ENCODE results near the gene GRID1. TPM values are rescaled to one million over a fixed set of nuclear protein-coding genes. Genes with fewer than 3 reads are reported as not detected.

Gene GRID1
- total and polyA plus RNA-seq, 2 experiments from 2014 or later = not detected

DNA sequence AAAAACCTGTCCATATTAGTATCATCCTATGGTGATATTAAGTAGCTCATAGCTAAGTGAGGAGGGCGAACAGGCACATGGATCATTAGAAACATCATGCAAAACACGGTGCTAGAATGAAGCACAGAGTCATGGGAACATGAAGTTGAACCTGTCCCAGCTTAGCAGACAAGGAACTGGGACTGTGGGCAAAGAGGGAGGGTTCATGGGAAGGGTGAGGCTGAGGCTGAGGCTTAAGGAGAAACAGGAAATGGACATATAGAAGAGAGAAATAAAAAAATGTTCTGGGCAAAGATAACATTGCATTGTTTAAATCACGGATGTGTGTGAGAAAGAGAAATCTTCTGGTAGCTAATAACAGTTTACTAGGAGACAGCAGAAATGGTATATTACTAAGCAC lies 708.1 kb downstream of the GRID1 start:
- Histone ChIP-seq H4K20me1 (ENCODE audit: insufficient read depth) (no peaks in the 10 kb centered on the region), H3F3A (ENCODE audit: insufficient read depth) (no peaks in the 10 kb centered on the region), H3K79me2 (ENCODE audit: insufficient read depth) (no peaks in the 10 kb centered on the region), H3K9ac (no peak overlapping the region), H3K27me3 (replicated peaks; ENCODE audit: insufficient read depth) (no peaks in the 10 kb centered on the region), H3K4me2 (ENCODE audit: unreplicated experiment) (no peak overlapping the region), H2AFZ (no peak overlapping the region), H3K36me3 (ENCODE audit: low read depth) (no peaks in the 10 kb centered on the region), H3K9me3 (ENCODE audit: low read depth) (no peaks in the 10 kb centered on the region), H3K4me3 (no peak overlapping the region), H3K27ac (no peak overlapping the region), H3K4me1 (ENCODE audit: insufficient read depth) (no peaks in the 10 kb centered on the region), H3K9me2 (ENCODE audit: insufficient read depth) (no peaks in the 10 kb centered on the region)
- DNase-seq = no peak
- in situ Hi-C loops (cut with MboI) = no loop called here
- WGBS, 2 experiments (ENCODE audit: low coverage in 1 of 2, low lambda C conversion rate in 2 of 2, missing lambda C conversion rate in 2 of 2) = 6 to 15% methylated on average over 3 of the region's 3 CpGs
- no peak for TF ChIP-seq EZH2phosphoT487 (IDR thresholded peaks at IDR 0.05; ENCODE audit: insufficient read depth, low read depth)
- TF ChIP-seq EZH2 (IDR thresholded peaks at IDR 0.05; ENCODE audit: insufficient read depth, poor library complexity, severe bottlenecking) = no peak

DNA sequence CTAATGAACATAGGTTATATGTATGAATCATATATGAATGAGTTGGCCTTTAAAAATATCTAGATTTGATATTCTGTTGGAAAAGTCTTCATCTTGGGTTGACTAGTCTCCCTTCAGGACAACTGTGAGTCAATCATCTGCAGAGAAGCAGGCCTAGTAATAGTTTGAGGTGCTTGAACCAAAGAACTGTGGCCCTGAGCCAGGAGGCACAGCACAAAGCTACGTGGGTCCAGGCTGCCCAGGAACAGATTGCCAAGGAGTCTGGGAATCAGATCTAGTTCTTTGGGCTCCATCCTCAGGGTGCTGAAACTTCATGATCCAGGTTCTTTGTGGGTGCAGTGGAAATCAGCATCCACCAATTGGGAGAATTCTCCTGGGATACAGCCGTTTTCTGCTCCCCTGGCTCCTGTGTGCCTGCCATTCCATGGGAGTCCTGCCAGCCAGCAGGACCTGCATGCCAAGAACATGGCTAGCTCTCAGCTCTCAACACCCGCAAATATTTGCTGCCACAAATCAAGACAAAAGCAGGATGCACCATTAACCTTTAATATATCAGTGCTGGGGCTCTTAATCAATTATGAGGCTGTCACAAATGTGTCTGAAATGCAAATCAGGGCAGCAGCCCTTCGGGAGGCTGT lies 709.0 kb downstream of the GRID1 start:
- H3K9ac ChIP-seq = no peak overlapping the region
- H3K36me3 ChIP-seq (ENCODE audit: low read depth) = no peaks in the 10 kb centered on the region
- H3K4me2 ChIP-seq (ENCODE audit: unreplicated experiment) = no peak overlapping the region
- WGBS, 2 experiments (ENCODE audit: low coverage in 1 of 2, low lambda C conversion rate in 2 of 2, missing lambda C conversion rate in 2 of 2) = 6 to 7% methylated on average over 4 of the region's 4 CpGs
- in situ Hi-C loops (cut with MboI) = no loop called here
- no peaks in the 10 kb centered on the region for H4K20me1 ChIP-seq (ENCODE audit: insufficient read depth)
- H3F3A ChIP-seq (ENCODE audit: insufficient read depth) = no peaks in the 10 kb centered on the region
- no peaks in the 10 kb centered on the region for H3K27me3 ChIP-seq (replicated peaks; ENCODE audit: insufficient read depth)
- H3K79me2 ChIP-seq (ENCODE audit: insufficient read depth) = no peaks in the 10 kb centered on the region
- H3K9me2 ChIP-seq (ENCODE audit: insufficient read depth) = no peaks in the 10 kb centered on the region
- TF ChIP-seq EZH2 (IDR thresholded peaks at IDR 0.05; ENCODE audit: insufficient read depth, poor library complexity, severe bottlenecking) (no peak), EZH2phosphoT487 (IDR thresholded peaks at IDR 0.05; ENCODE audit: insufficient read depth, low read depth) (no peak)
- no peaks in the 10 kb centered on the region for H3K9me3 ChIP-seq (ENCODE audit: low read depth)
- no peaks in the 10 kb centered on the region for H3K4me1 ChIP-seq (ENCODE audit: insufficient read depth)
- H2AFZ ChIP-seq = no peak overlapping the region
- no peak overlapping the region for H3K27ac ChIP-seq
- no peak for DNase-seq
- no peak overlapping the region for H3K4me3 ChIP-seq

DNA sequence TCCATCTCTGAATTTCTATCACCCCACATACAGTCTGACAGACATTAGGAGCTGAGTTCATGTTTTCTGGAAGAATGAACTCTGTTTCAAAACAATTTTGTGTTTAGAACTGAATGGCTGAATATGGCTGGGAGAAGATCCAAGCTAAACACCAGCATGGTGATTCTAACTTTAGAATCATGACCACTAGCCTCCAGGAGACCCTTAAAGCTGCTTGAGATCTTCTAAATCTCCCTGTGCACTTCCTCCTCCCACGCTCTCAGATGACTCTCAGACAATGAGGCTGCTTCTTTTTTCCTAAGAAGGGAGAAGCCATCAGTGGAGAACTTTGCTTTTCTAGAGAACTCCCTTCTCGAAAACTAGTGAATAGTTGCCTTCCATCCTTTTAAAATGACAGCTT lies 711.2 kb downstream of the GRID1 start:
- no peak overlapping the region for H3K4me2 ChIP-seq (ENCODE audit: unreplicated experiment)
- H3K4me3 ChIP-seq = no peak overlapping the region
- no peaks in the 10 kb centered on the region for H3K27me3 ChIP-seq (replicated peaks; ENCODE audit: insufficient read depth)
- H3K9me2 ChIP-seq (ENCODE audit: insufficient read depth) = no peaks in the 10 kb centered on the region
- 0 to 4% methylated on average over 2 of the region's 2 CpGs for WGBS, 2 experiments (ENCODE audit: low coverage in 1 of 2, low lambda C conversion rate in 2 of 2, missing lambda C conversion rate in 2 of 2)
- no peak overlapping the region for H3K27ac ChIP-seq
- DNase-seq = no peak
- H3K79me2 ChIP-seq (ENCODE audit: insufficient read depth) = no peaks in the 10 kb centered on the region
- H3K36me3 ChIP-seq (ENCODE audit: low read depth) = no peaks in the 10 kb centered on the region
- H3F3A ChIP-seq (ENCODE audit: insufficient read depth) = no peaks in the 10 kb centered on the region
- H3K9me3 ChIP-seq (ENCODE audit: low read depth) = no peaks in the 10 kb centered on the region
- in situ Hi-C loops (cut with MboI) = no loop called here
- H3K4me1 ChIP-seq (ENCODE audit: insufficient read depth) = no peaks in the 10 kb centered on the region
- H2AFZ ChIP-seq = no peak overlapping the region
- H3K9ac ChIP-seq = no peak overlapping the region
- TF ChIP-seq EZH2 (IDR thresholded peaks at IDR 0.05; ENCODE audit: insufficient read depth, poor library complexity, severe bottlenecking) = no peak
- no peak for TF ChIP-seq EZH2phosphoT487 (IDR thresholded peaks at IDR 0.05; ENCODE audit: insufficient read depth, low read depth)
- H4K20me1 ChIP-seq (ENCODE audit: insufficient read depth) = no peaks in the 10 kb centered on the region

DNA sequence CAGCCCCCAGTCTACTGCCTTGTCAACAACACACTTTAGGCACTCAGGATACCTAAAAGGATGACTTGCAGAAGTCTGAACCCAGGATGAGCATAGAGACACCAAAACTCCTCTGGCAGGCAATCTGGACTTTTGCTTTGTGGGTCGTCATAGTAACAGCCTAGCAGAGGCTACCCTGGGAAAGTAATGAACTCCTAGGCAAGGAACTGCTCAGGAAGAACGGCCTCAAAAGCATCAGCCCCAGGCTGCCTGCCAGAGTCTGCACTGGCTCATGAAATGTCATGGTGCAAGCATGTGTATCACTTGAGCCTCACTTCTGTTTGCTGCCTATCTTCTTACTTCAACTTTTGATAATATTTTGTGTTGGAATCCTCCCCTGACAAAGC lies 715.1 kb downstream of the GRID1 start:
- DNase-seq = no peak
- H3K27ac ChIP-seq = no peak overlapping the region
- H3F3A ChIP-seq (ENCODE audit: insufficient read depth) = no peaks in the 10 kb centered on the region
- no peaks in the 10 kb centered on the region for H3K79me2 ChIP-seq (ENCODE audit: insufficient read depth)
- H4K20me1 ChIP-seq (ENCODE audit: insufficient read depth) = no peaks in the 10 kb centered on the region
- no peak overlapping the region for H3K4me3 ChIP-seq
- no peaks in the 10 kb centered on the region for H3K4me1 ChIP-seq (ENCODE audit: insufficient read depth)
- TF ChIP-seq EZH2 (IDR thresholded peaks at IDR 0.05; ENCODE audit: insufficient read depth, poor library complexity, severe bottlenecking) = no peak
- TF ChIP-seq EZH2phosphoT487 (IDR thresholded peaks at IDR 0.05; ENCODE audit: insufficient read depth, low read depth) = no peak
- H3K4me2 ChIP-seq (ENCODE audit: unreplicated experiment) = no peak overlapping the region
- no peak overlapping the region for H3K9ac ChIP-seq
- H3K36me3 ChIP-seq (ENCODE audit: low read depth) = no peaks in the 10 kb centered on the region
- no peaks in the 10 kb centered on the region for H3K9me3 ChIP-seq (ENCODE audit: low read depth)
- WGBS, 2 experiments (ENCODE audit: low coverage in 1 of 2, low lambda C conversion rate in 2 of 2, missing lambda C conversion rate in 2 of 2) = 19 to 21% methylated on average over 2 of the region's 2 CpGs
- no peaks in the 10 kb centered on the region for H3K9me2 ChIP-seq (ENCODE audit: insufficient read depth)
- H3K27me3 ChIP-seq (replicated peaks; ENCODE audit: insufficient read depth) = no peaks in the 10 kb centered on the region
- no peak overlapping the region for H2AFZ ChIP-seq
- in situ Hi-C loops (cut with MboI) = no loop called here
